DMS 273 (cell line): ENCODE data around the gene NFAT5.
"Not testable (repeated sequence)": the region's sequence is repeated elsewhere in the genome, so short reads cannot be mapped to it uniquely, and the experiment has no call there.

Experiments
- DNase-seq: peaks from one replicate; lab custom pipeline; 2025; ENCODE audit not compliant: unreplicated experiment; lab: John Stamatoyannopoulos, UW

The NFAT5 gene

DNA sequence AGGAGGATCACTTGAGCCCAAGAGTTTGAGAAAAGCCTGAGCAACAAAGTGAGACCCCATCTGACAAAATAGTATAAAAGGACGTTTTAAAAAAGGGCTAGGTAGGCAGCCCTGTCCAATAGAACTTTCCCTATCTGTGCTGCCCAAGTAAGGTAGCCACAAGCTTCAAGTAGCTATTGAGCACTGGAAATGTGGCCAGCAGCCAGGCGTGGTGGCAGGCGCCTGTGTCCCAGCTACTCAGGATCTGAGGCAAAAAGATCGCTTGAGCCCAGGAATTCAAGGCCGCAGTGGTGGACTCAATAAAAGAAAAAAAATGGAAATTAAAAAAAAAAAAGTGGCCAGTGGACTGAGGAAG, 162.1 kb downstream of the NFAT5 start:
- DNase-seq, result peak; percentile 45

GRCh38 chr16:69729030-69729429, 163.3 kb downstream of the NFAT5 start:
- not testable (repeated sequence) for DNase-seq

DNA sequence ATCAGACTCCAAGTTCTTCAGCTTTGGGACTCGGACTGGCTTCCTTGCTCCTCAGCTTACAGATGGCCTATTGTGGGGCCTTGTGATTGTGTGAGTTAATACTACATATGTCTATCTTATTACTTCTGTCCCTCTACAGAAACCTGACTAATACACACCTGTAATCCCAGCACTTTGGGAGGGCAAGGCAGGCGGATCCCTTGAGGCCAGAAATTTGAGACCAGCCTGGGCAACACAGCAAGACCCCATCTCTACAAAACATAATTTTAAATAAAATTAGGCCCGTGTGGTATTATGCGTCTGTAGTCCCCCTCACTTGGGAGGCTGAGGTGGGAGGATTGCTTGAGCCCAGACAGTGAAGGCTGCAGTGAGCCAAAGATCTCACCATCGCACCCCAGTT, 165.5 kb downstream of the NFAT5 start:
- not testable (repeated sequence) for DNase-seq

- no peak for DNase-seq
Measured at GRCh38 chr16:69732101-69732500, 166.3 kb downstream of the NFAT5 start.

DNA sequence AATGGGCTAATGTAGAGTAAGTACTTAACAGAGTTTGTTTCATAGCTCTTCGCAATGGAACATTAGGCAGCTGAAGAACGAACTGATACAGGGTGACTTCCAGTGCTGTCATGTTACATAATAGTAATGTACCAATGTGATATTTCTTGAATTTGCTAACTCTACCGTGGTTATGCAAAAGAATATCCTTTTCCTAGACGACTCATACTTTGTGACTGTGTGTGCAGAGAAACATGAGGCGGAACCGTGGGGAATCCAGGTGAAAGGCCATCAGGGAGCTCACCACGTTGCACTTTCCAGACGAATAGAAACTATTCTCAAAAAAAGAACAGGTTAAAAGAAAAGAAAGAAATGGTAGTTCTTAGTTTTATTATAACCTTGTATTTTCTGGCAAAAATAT, 175.8 kb downstream of the NFAT5 start:
- DNase-seq, result no peak

- peak; percentile 23 for DNase-seq
Measured at GRCh38 chr16:69741951-69742904, 176.5 kb downstream of the NFAT5 start.

GRCh38 chr16:69744363-69745231, 178.8 kb downstream of the NFAT5 start:
- DNase-seq, result no peak

GRCh38 chr16:69745232-69745612, 179.5 kb downstream of the NFAT5 start:
- DNase-seq, result no peak

DNA sequence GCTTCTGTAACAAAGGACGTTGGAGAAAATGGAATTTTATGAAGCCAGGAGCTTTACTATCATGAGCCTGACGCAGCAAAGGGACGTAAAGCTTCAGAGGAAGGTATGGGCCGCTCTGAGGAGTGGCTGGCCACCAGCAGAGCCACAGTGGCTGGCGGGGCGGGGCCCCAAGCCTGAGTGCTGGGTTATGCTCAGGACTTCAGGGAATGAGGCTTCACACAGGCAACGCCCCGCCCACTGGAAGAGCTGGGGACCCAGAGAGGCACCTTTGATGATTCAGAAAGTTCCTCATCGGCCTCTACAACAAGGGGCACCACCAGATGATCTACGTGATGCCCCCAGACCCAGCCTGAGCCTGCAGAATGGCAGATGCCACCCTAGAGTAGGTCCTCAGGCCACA, 180.2 kb downstream of the NFAT5 start:
- DNase-seq, result no peak

DNA sequence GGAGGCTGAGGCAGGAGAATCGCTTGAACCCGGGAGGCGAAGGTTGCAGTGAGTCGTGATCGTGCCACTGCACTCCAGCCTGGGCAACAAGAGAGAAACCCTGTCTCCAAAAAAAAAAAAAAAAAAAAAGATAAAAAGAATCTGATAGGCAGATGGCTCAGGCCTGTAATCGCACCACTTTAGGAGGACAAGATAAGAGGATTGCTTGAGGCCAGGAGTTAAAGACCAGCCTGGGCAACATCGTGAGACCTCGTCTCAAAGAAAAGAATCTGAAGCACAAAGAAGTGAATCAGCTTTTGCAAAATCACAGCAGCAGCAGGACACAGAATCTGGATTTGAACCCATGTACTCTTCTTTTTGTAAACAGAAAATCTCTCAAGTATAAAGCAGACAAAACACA, 181.3 kb downstream of the NFAT5 start:
- no peak for DNase-seq

- no peak for DNase-seq
Measured at GRCh38 chr16:69748694-69749345, 183.1 kb downstream of the NFAT5 start.

DNA sequence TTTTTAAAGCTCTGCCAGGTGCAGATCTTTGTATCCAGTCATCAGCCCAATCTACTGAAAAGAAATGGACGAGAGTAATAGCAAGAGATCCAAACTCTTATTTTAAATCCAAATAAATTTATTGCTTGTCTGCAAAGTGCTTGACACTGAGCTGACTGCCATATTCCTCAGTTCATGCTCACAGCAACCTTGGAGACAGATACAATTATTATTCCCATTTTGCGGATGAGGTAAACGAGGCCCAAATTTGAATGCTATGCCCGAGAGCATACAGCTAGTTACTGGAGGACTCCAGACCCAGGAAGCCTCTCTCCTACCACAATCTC, 188.3 kb downstream of the NFAT5 start:
- DNase-seq, result no peak
